ENCODE results near the gene EXOSC7.

EXOSC7 gene

DNA sequence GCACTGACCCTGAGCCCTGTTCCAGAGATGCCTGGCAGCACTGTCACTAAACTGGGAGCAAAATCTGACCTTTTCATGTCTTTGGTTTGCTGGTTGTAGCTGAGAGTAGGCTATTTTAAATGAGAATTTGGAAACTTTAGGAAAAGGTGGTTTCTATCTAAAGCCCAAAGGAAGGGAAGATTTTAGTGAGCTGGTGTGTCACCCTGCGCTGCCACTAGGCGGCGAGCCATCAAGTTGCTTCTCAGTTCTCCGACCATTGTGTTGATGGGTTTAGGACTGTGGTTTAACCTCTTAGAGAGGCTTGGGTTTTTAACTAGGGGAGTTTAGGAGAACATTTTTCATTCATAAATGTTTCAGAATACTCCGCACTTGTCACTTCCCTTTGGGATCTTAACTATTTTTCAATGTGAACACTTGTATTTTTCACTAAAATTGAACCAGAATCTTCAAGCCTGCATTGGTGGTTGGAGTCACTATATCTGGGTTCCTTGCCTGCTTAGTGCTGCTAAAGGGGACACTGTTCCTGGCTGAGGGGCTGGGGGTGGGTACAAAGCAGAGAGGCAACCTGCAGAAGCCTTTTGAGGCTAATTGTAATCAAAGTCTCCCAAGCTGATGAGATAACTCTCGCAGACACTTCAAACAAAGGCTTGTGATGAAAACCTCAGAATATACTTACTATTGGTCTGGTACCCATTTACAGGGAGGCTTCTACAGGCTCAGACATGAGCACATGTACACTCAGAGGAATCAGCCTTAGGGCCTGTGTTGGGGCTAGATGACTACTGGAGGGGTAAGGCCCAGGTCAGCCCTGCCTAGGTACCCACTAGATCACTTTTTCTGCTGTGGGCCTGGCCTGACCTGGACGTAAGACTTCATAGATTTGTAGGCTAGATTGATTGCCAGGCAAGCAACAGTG is 16.8 kb downstream of the EXOSC7 start:
- H3K4me3 Mint-ChIP-seq, result no peak overlapping the region
- H3K9me3 Mint-ChIP-seq, result no peaks in the 10 kb centered on the region
- no peak overlapping the region for H3K27ac Mint-ChIP-seq
- H3K36me3 Mint-ChIP-seq, result peaks cover 36 to 65% of the 10 kb centered on the region in 2 donors
- no peaks in the 10 kb centered on the region for H3K27me3 Mint-ChIP-seq
- H3K4me1 Mint-ChIP-seq, result peaks cover 10 to 11% of the 10 kb centered on the region in 2 donors
- no peak for ATAC-seq (replicated peaks)
- no peak for DNase-seq

DNA sequence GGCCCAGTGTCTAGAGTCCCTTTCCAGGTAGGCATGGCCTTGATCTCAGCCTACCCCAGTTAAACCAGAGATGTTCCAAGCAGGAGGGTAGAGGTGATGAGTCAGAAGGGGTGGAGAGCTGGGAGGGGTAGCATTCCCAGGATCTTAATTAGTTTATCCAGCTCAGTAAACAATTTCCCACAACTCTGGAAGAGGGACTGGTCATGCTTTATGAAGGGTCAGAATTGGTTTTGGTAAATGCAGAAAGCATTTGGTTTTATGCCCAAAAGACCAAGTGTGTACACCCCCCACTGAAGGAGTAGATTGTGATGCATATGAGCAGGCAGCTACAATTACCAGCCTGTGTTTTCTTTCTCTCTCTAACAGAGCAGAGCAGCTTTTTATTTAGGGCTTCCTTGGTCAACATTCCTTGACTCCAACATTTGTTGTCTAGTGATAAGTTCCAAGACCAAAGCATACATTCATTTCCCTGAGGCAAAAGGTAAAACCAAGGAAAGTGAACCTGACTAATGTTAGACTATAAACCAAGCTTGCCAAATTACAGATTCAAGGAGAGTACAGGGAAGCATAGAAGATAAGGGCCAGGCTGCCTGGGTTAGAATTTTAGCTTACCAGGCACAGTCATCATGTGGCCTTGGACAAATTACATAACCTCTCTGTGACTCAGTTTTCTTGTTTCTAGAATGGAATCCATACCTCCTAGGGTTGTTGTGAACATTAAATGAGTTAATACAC is 17.6 kb downstream of the EXOSC7 start:
- ATAC-seq (replicated peaks), result no peak
- Mint-ChIP-seq H3K4me3 (no peak overlapping the region), H3K36me3 (peaks cover 36 to 64% of the 10 kb centered on the region in 2 donors), H3K27me3 (no peaks in the 10 kb centered on the region), H3K4me1 (peaks cover 10 to 11% of the 10 kb centered on the region in 2 donors), H3K9me3 (no peaks in the 10 kb centered on the region), H3K27ac (no peak overlapping the region)
- no peak for DNase-seq

DNA sequence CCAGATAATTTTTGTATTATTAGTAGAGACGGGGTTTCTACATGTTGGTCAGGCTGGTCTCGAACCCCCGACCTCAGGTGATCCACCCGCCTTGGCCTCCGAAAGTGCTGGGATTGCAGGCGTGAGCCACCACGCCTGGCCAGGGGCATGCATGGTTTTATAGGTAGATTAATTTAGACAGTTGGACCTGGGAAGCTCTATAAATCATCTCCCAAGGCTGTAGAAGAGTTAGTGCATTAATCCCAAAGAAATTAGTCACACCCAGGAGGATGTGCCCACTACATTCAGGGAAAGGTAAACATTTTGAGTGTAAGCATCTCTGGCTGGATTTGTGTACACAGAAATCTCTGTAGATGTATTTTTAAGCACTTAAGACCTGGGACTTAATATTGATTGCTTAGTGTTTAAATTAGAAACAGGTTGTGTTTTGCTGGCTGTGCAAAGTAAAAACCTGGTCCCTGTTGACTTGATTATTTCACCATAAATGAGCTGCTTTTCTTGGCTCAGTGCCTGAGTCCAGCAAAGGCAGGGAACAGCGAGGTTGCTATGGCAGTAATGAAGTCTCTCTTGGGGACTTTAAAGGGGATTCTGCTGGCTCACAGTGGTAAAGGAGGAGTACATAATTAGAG is 19.2 kb downstream of the EXOSC7 start:
- DNase-seq, result no peak
- ATAC-seq (replicated peaks), result no peak
- peaks cover 31 to 63% of the 10 kb centered on the region in 2 donors for H3K36me3 Mint-ChIP-seq
- H3K27me3 Mint-ChIP-seq, result no peaks in the 10 kb centered on the region
- H3K27ac Mint-ChIP-seq, result peak overlapping the region; percentile 51
- no peaks in the 10 kb centered on the region for H3K9me3 Mint-ChIP-seq
- no peak overlapping the region for H3K4me3 Mint-ChIP-seq
- H3K4me1 Mint-ChIP-seq, result peaks cover 5% of the 10 kb centered on the region in 2 donors

DNA sequence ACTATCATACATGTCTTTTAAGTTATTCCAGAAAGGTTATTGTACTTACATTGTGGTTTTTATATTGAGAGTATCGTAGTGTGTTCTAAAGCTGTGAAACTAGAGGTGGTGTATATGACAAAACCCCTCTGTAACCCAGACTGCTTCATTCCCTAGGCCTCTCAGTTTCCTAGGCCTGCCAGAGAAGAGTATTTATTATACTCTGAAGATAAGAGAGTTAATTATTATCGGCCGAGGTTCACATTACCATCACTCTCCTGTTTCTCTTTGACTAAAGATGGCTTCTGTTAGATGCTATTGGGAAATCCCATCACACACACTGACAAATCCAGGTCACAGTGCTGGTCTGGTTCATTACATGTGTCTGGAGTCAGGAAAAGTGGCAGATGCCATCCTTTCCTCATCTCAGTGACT is 20.5 kb downstream of the EXOSC7 start:
- H3K36me3 Mint-ChIP-seq, result peaks cover 29 to 60% of the 10 kb centered on the region in 2 donors
- H3K9me3 Mint-ChIP-seq, result no peaks in the 10 kb centered on the region
- ATAC-seq (replicated peaks) (no peak), DNase-seq (no peak)
- H3K4me3 Mint-ChIP-seq, result no peak overlapping the region
- H3K27ac Mint-ChIP-seq, result no peak overlapping the region
- peaks cover 4 to 5% of the 10 kb centered on the region in 2 donors for H3K4me1 Mint-ChIP-seq
- no peaks in the 10 kb centered on the region for H3K27me3 Mint-ChIP-seq

DNA sequence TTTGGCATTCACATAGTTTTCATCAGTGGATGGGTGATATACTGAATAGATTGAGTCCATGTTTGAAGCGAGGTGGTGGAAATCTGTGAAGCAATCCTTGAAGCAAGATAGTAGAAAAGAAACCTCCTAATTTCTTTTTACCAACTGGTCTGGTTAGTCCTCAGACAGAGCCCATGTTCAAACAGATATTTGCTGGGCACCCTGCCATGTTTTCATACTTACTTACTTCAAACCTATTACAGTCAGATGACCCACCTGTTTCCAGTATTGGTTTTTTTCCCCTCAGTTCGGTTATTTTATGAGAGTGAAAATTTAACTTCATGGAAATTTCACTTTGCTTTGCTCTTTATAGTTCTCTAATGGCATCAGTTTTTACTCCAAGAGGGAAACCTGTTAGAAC is 23.7 kb downstream of the EXOSC7 start:
- H3K27ac Mint-ChIP-seq, result no peak overlapping the region
- no peak overlapping the region for H3K4me3 Mint-ChIP-seq
- H3K27me3 Mint-ChIP-seq, result no peaks in the 10 kb centered on the region
- peaks cover 0 to 1% of the 10 kb centered on the region in 2 donors for H3K9me3 Mint-ChIP-seq
- H3K4me1 Mint-ChIP-seq, result peaks cover 5 to 7% of the 10 kb centered on the region in 2 donors
- DNase-seq, result no peak
- peaks cover 32 to 62% of the 10 kb centered on the region in 2 donors for H3K36me3 Mint-ChIP-seq
- no peak for ATAC-seq (replicated peaks)

DNA sequence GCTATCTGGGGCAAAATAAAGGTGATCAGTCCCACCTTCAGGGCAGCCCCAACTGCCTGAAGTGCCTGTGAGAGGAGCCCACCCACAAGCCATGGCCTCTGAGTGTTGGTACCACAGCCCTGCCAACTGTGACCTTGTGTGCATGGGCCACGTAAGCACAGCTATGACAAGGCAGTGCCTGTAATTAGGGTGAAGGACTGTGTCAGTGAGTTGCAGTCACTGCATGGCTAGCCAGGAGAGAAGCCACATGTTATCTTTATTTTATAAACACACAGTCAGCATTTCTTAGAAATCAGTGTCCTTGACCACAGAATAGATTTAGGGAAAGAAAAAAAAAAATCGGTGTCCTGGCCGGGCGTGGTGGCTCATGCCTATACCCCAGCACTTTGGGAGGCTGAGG is 24.8 kb downstream of the EXOSC7 start:
- Mint-ChIP-seq H3K27me3 (no peaks in the 10 kb centered on the region), H3K4me3 (no peak overlapping the region), H3K36me3 (peaks cover 37 to 66% of the 10 kb centered on the region in 2 donors), H3K9me3 (peaks cover 0 to 3% of the 10 kb centered on the region in 2 donors), H3K4me1 (peaks cover 5 to 8% of the 10 kb centered on the region in 2 donors), H3K27ac (no peak overlapping the region)
- no peak for DNase-seq
- no peak for ATAC-seq (replicated peaks)

DNA sequence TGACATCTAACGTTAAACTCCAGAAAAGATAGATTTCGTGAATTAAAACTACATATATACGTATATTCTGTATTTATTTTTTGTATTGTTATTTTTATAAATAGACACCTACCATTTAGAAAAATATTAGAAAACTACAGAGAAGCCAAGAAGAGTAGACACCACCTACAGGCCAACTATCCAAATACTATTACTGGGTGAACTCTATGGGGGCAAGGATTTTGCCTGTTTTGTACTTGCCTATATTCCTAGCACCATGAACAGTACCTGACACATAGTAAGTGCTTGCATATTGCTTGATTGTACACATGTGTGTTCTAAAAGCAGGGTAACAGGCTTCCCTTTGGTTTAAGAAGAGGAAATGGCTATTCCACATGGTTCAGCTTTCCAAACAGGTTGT is 25.7 kb downstream of the EXOSC7 start:
- H3K9me3 Mint-ChIP-seq, result peaks cover 0 to 3% of the 10 kb centered on the region in 2 donors
- peaks cover 38 to 61% of the 10 kb centered on the region in 2 donors for H3K36me3 Mint-ChIP-seq
- no peak overlapping the region for H3K4me3 Mint-ChIP-seq

DNA sequence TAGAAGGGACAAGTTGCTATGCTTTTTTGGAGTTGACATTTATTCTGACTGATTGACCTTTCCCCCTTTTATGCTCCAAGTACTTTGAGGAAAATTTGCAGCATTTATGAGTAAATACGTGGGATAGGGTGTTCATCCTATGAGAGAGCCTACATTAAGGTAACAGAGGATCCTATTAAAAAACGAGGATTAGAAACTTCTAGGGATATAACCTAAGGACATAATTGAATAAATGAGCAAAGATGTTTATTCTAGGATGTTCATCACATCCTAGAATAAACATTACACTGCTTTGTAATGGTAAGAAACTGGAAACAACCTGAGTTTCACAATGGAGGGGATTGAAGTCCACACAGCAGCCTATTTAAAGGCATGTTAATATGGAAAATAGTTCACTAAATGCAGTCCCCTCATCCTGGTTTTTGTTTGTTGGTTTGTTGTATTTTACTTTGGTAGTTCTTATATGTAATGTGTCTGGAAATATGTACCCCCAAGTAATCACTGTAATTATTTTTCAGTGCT is 26.2 kb downstream of the EXOSC7 start:
- no peak for ATAC-seq (replicated peaks)
- Mint-ChIP-seq H3K4me1 (peaks cover 5 to 7% of the 10 kb centered on the region in 2 donors), H3K36me3 (peaks cover 43 to 62% of the 10 kb centered on the region in 2 donors), H3K9me3 (peaks cover 0 to 3% of the 10 kb centered on the region in 2 donors), H3K4me3 (no peak overlapping the region), H3K27me3 (no peaks in the 10 kb centered on the region), H3K27ac (peak overlapping the region; percentile 7)
- DNase-seq, result no peak

More for the DNA sequence above, 25.7 kb downstream of the EXOSC7 start:
- ATAC-seq (replicated peaks) (no peak), DNase-seq (no peak)
- no peak overlapping the region for H3K27ac Mint-ChIP-seq
- no peaks in the 10 kb centered on the region for H3K27me3 Mint-ChIP-seq
- peaks cover 5 to 7% of the 10 kb centered on the region in 2 donors for H3K4me1 Mint-ChIP-seq

DNA sequence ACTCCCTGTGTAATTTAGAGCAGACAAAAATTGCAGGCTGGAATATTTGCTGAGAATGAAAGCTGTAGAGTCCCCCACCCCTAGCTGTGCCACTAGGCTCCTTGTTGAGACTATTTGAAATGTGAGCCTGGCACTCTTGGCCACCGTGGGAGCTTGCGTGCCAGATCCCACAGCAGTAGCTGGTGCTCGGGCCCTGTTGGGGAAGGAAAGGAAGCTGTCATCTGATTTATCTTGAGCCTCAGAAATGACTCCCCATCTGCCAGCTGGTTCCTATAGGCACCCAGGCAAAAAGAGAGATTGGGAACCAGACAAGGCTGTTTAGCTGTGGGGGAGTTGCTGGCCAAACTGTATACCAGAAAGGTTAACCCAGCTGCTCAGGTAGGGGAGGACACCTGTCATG is 26.7 kb downstream of the EXOSC7 start:
- Mint-ChIP-seq H3K4me1 (peaks cover under 1 to 7% of the 10 kb centered on the region in 2 donors), H3K4me3 (no peak overlapping the region), H3K27me3 (no peaks in the 10 kb centered on the region), H3K9me3 (peaks cover 0 to 3% of the 10 kb centered on the region in 2 donors), H3K27ac (peak overlapping the region; percentile 7), H3K36me3 (peaks cover 45 to 67% of the 10 kb centered on the region in 2 donors)
- DNase-seq, result no peak
- no peak for ATAC-seq (replicated peaks)

DNA sequence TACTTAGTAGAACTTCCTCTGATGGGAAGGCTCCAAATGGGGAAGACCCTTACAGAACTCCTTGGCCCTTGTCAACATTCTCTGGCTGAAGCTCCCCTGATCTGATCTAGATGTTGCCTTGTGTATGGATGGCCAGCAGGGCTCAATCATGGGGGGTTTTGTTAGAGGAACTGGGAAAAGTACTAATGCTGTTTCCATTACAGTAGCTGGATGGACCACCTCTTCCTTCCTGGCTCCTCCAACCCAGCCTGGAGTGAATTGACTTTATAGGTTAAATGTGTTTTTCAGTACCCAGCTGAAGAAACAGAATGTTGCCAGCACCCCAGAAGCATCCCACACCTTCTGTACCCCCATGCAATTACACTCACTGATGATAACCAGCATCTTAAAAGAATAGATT is 27.4 kb downstream of the EXOSC7 start:
- H3K36me3 Mint-ChIP-seq, result peaks cover 50 to 72% of the 10 kb centered on the region in 2 donors
- no peaks in the 10 kb centered on the region for H3K27me3 Mint-ChIP-seq
- H3K4me1 Mint-ChIP-seq, result peaks cover 0 to 7% of the 10 kb centered on the region in 2 donors
- no peak overlapping the region for H3K4me3 Mint-ChIP-seq
- DNase-seq, result no peak
- no peak overlapping the region for H3K27ac Mint-ChIP-seq
- ATAC-seq (replicated peaks), result no peak
- H3K9me3 Mint-ChIP-seq, result peaks cover 0 to 3% of the 10 kb centered on the region in 2 donors

DNA sequence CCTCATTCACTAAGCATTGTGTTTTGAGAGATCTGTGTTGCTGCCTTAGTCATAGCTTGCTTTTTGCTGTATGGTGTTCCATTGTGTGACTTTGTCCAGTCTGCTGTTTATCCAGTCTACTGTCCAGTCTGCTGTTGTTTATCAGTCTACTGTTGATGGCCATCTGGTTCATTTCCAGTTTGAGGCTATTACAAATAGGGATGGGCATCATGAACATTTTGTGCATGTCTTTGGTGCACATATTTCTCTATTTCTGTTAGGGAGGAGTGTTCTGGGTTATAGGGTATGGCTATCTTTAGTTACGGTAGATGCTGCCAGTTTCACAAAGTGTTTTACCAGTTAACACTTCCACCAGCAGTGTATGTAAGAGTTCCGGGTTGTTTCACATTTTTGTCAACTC is 27.8 kb downstream of the EXOSC7 start:
- H3K27me3 Mint-ChIP-seq, result no peaks in the 10 kb centered on the region
- no peak for ATAC-seq (replicated peaks)
- DNase-seq, result no peak
- H3K4me3 Mint-ChIP-seq, result no peak overlapping the region
- H3K9me3 Mint-ChIP-seq, result peaks cover 0 to 3% of the 10 kb centered on the region in 2 donors
- peaks cover 0 to 7% of the 10 kb centered on the region in 2 donors for H3K4me1 Mint-ChIP-seq
- H3K27ac Mint-ChIP-seq, result no peak overlapping the region
- H3K36me3 Mint-ChIP-seq, result peaks cover 51 to 73% of the 10 kb centered on the region in 2 donors

DNA sequence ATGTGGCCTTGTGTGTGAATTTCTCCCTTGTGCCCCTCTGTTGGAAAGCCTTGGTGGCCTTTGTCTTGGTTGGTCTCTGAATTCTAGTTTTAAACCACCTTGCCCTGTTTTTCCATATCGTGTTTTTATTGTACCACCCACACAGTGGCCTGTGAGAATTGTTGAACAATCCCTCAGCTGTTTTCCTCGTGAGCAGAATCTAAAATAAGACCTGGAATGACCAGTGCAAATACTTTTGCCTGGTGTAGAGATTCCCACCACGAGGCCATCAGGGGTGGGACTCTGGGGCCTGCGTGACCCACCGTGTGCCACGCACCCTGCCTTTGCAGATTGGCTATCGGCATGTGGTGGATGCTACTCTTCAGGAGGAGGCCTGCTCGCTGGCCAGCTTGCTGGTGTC is 31.0 kb downstream of the EXOSC7 start:
- Mint-ChIP-seq H3K27ac (no peak overlapping the region), H3K4me3 (no peak overlapping the region), H3K4me1 (peaks cover 15 to 20% of the 10 kb centered on the region in 2 donors), H3K9me3 (peaks cover 0 to 3% of the 10 kb centered on the region in 2 donors), H3K27me3 (no peaks in the 10 kb centered on the region), H3K36me3 (peaks cover 64 to 81% of the 10 kb centered on the region in 2 donors)
- ATAC-seq (replicated peaks), result no peak
- no peak for DNase-seq

DNA sequence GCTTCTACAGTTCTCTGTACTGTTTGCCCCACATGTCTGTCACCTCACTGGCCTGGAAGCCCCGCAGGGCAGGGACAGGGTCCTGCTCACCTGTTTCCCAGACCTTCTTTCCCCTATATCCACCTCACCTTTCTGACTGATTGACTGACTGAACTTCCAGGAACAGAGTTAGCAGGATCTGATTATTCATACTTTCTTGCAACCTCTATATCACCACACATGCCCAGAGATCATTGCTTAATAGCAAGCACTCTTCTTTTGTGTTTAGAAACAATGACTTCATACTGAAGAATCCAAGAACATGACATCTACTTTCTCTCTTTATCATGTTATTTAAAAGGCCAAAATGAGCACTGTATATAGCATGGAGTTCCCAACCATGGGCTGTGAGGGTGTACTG is 32.1 kb downstream of the EXOSC7 start:
- no peak for ATAC-seq (replicated peaks)
- Mint-ChIP-seq H3K4me1 (peaks cover 18 to 24% of the 10 kb centered on the region in 2 donors), H3K4me3 (no peak overlapping the region), H3K27ac (no peak overlapping the region), H3K27me3 (no peaks in the 10 kb centered on the region), H3K9me3 (peaks cover 0 to 3% of the 10 kb centered on the region in 2 donors), H3K36me3 (peaks cover 62 to 80% of the 10 kb centered on the region in 2 donors)
- DNase-seq, result no peak

DNA sequence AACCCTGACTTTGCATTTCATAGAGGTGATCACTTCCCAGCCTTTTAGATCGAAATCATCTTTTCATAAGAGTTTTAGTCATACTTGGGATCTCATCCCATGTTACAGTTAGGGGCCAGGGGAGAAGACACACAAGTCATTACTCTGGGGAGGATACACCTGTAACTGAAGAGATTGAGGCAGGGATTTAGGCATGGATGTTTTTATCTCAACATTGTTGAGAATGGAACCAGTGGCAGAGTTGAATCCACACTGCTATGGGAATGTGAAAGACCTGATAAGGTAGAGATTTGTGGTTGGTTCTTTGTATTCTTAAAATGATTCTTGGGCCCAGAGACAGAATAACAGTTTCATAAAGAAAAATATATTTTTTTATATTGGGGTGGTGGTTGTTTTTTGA is 33.8 kb downstream of the EXOSC7 start:
- DNase-seq (no peak), ATAC-seq (replicated peaks) (no peak)
- no peak overlapping the region for H3K4me3 Mint-ChIP-seq
- peaks cover 51 to 71% of the 10 kb centered on the region in 2 donors for H3K36me3 Mint-ChIP-seq
- H3K27me3 Mint-ChIP-seq, result no peaks in the 10 kb centered on the region
- H3K9me3 Mint-ChIP-seq, result peaks cover 0 to 1% of the 10 kb centered on the region in 2 donors
- no peak overlapping the region for H3K27ac Mint-ChIP-seq
- H3K4me1 Mint-ChIP-seq, result peaks cover 13 to 24% of the 10 kb centered on the region in 2 donors
